Heart left ventricle (tissue), 13 donors: ENCODE results near the gene PLCH1.

Experiments used
- CTCF ChIP-seq, 12 donors: fragments of 200-600 bp; sonication (generic) in 4 of 12; IDR thresholded peaks; one replicate each; pipeline versions ENCODE4 v1.5.0 to v1.8.0; 2018 to 2022; ENCODE audit warnings: antibody characterized with exemption in 12 of 12, mild to moderate bottlenecking in 5 of 12
- POLR2A ChIP-seq, 2 donors: fragments of 450-650 bp; IDR thresholded peaks; one replicate each; pipeline ENCODE4 v1.6.1; 2017; ENCODE audit warnings: antibody characterized with exemption in 2 of 2, mild to moderate bottlenecking in 2 of 2, moderate library complexity in 2 of 2
- donor health status: ischemic (EF 13 %, LVEDD 7.1; RV severe dilation, severe dysfunction).
- donor health status: DM: no; HTN: yes; CAD: no.
- donor health status: DM: no; HTN: no; CAD: no.
- donor health status: ischemic (EF 25% LVEDD 6.9; RV normal size, moderate dysfunction).
- donor health status: ischemic (EF 25% LVEDD 5.7; RV mildly dilated, moderate dysfunction).
- donor health status: ischemic (EF 35%, LVEDD 5.7; RV mildly dilated, moderate dysfunction).
- donor health status: nonischemic (EF 11% LVEDD 7.7; RV severe dilation, severe dysfunction).
- donor health status: DM: yes; HTN: yes; CAD: no.
- donor health status: PGD.
- donor health status: ischemic (EF 29% LVEDD 5.4; RV normal size, mild dysfunction).
- donor health status: nonischemic (EF 23%, LVEDD 6.1; RV moderate dilation, normal function).

GRCh38 chr3:155393316-155393715 lies 351.6 kb downstream of the PLCH1 start:
- TF ChIP-seq CTCF (IDR thresholded peaks at IDR 0.05) (no peak), POLR2A (IDR thresholded peaks at IDR 0.05) (no peak)
